Chondrocyte (in vitro differentiated cells): Measurements from ENCODE around the gene MRAP. TPM values are rescaled to one million over a fixed set of nuclear protein-coding genes. Genes with fewer than 3 reads are reported as not detected.

Experiments used
- DNase-seq: peaks from one replicate; pipeline ENCODE4 v3.0.0; 2021; ENCODE audit warnings: mixed read lengths, low spot score
- H3K27ac Mint-ChIP-seq: one replicate; pipeline ENCODE4 v1.8.0; 2021; ENCODE audit warnings: mild to moderate bottlenecking, moderate library complexity, mixed read lengths; ENCODE audit not compliant: unreplicated experiment
- H3K27me3 Mint-ChIP-seq: 2 replicates; pipeline ENCODE4 v1.8.0; 2021; ENCODE audit warnings: low read depth, mixed read lengths
- H3K36me3 Mint-ChIP-seq: 2 replicates; pipeline ENCODE4 v1.8.0; 2021; ENCODE audit warnings: low read depth, mixed read lengths
- H3K4me1 Mint-ChIP-seq: 2 replicates; pipeline ENCODE4 v1.8.0; 2021; ENCODE audit warnings: low read depth, mild to moderate bottlenecking, mixed read lengths
- H3K4me3 Mint-ChIP-seq: one replicate; pipeline ENCODE4 v1.8.0; 2021; ENCODE audit warnings: mild to moderate bottlenecking, moderate library complexity, mixed read lengths; ENCODE audit not compliant: unreplicated experiment
- H3K9me3 Mint-ChIP-seq: 2 replicates; pipeline ENCODE4 v1.8.0; 2021; ENCODE audit warnings: low read depth, mixed read lengths
- CTCF ChIP-seq: fragments of 200-600 bp; sonication (generic); IDR thresholded peaks from 2 replicates; pipeline ENCODE4 v1.5.0; 2021; ENCODE audit warnings: antibody characterized with exemption, mild to moderate bottlenecking, moderate library complexity
- total RNA-seq: library from RNA; stranded (reverse); gene quantifications from 3 replicates; pipeline ENCODE4 v1.2.1, GENCODE V29; 2021

The MRAP gene
- total RNA-seq, 1 donor from 2014 or later, result not detected

- peaks cover 24% of the 10 kb centered on the region for H3K4me1 Mint-ChIP-seq
- H3K27ac Mint-ChIP-seq, result peak overlapping the region; percentile 69
- peaks cover 5% of the 10 kb centered on the region for H3K9me3 Mint-ChIP-seq
- no peak overlapping the region for H3K4me3 Mint-ChIP-seq
- DNase-seq, result no peak
- H3K36me3 Mint-ChIP-seq, result peaks cover 50% of the 10 kb centered on the region
- TF ChIP-seq CTCF, result no peak
- no peaks in the 10 kb centered on the region for H3K27me3 Mint-ChIP-seq
Observed at GRCh38 chr21:32329331-32329730, 30.7 kb downstream of the MRAP start.

- Mint-ChIP-seq H3K27ac (no peak overlapping the region), H3K9me3 (peaks cover 5% of the 10 kb centered on the region), H3K27me3 (no peaks in the 10 kb centered on the region), H3K36me3 (peaks cover 46% of the 10 kb centered on the region), H3K4me1 (peaks cover 26% of the 10 kb centered on the region), H3K4me3 (no peak overlapping the region)
- DNase-seq, result no peak
- no peak for TF ChIP-seq CTCF
Observed at GRCh38 chr21:32329776-32330175, 31.1 kb downstream of the MRAP start.

GRCh38 chr21:32330784-32331311 is 32.2 kb downstream of the MRAP start:
- Mint-ChIP-seq H3K27ac (no peak overlapping the region), H3K9me3 (peaks cover 5% of the 10 kb centered on the region), H3K4me3 (no peak overlapping the region), H3K36me3 (peaks cover 44% of the 10 kb centered on the region), H3K27me3 (no peaks in the 10 kb centered on the region), H3K4me1 (peaks cover 37% of the 10 kb centered on the region)
- DNase-seq, result no peak
- no peak for TF ChIP-seq CTCF

- no peak for TF ChIP-seq CTCF
- H3K36me3 Mint-ChIP-seq, result peaks cover 41% of the 10 kb centered on the region
- H3K4me3 Mint-ChIP-seq, result no peak overlapping the region
- no peak overlapping the region for H3K27ac Mint-ChIP-seq
- H3K27me3 Mint-ChIP-seq, result no peaks in the 10 kb centered on the region
- H3K9me3 Mint-ChIP-seq, result peaks cover 5% of the 10 kb centered on the region
- no peak for DNase-seq
- peaks cover 45% of the 10 kb centered on the region for H3K4me1 Mint-ChIP-seq
Observed at GRCh38 chr21:32331444-32332305, 33.0 kb downstream of the MRAP start.

GRCh38 chr21:32332463-32332951 is 33.9 kb downstream of the MRAP start:
- no peaks in the 10 kb centered on the region for H3K27me3 Mint-ChIP-seq
- H3K36me3 Mint-ChIP-seq, result peaks cover 39% of the 10 kb centered on the region
- no peak overlapping the region for H3K27ac Mint-ChIP-seq
- DNase-seq, result no peak
- TF ChIP-seq CTCF, result no peak
- H3K9me3 Mint-ChIP-seq, result peaks cover 5% of the 10 kb centered on the region
- H3K4me3 Mint-ChIP-seq, result no peak overlapping the region
- H3K4me1 Mint-ChIP-seq, result peaks cover 53% of the 10 kb centered on the region
